Activated gamma-delta T cell (primary cell): ENCODE measurements around the gene ANGEL1.

Experiments used
- DNase-seq: peaks from one replicate; lab custom pipeline; 2025; lab: John Stamatoyannopoulos, UW
- total RNA-seq, 2 donors: gene quantifications; one replicate each; lab custom pipeline; 2026; lab: John Stamatoyannopoulos, UW

ANGEL1 gene, protein sequence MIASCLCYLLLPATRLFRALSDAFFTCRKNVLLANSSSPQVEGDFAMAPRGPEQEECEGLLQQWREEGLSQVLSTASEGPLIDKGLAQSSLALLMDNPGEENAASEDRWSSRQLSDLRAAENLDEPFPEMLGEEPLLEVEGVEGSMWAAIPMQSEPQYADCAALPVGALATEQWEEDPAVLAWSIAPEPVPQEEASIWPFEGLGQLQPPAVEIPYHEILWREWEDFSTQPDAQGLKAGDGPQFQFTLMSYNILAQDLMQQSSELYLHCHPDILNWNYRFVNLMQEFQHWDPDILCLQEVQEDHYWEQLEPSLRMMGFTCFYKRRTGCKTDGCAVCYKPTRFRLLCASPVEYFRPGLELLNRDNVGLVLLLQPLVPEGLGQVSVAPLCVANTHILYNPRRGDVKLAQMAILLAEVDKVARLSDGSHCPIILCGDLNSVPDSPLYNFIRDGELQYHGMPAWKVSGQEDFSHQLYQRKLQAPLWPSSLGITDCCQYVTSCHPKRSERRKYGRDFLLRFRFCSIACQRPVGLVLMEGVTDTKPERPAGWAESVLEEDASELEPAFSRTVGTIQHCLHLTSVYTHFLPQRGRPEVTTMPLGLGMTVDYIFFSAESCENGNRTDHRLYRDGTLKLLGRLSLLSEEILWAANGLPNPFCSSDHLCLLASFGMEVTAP
- 28.0 to 33.3 reads per million in 2 donors for total RNA-seq

DNA sequence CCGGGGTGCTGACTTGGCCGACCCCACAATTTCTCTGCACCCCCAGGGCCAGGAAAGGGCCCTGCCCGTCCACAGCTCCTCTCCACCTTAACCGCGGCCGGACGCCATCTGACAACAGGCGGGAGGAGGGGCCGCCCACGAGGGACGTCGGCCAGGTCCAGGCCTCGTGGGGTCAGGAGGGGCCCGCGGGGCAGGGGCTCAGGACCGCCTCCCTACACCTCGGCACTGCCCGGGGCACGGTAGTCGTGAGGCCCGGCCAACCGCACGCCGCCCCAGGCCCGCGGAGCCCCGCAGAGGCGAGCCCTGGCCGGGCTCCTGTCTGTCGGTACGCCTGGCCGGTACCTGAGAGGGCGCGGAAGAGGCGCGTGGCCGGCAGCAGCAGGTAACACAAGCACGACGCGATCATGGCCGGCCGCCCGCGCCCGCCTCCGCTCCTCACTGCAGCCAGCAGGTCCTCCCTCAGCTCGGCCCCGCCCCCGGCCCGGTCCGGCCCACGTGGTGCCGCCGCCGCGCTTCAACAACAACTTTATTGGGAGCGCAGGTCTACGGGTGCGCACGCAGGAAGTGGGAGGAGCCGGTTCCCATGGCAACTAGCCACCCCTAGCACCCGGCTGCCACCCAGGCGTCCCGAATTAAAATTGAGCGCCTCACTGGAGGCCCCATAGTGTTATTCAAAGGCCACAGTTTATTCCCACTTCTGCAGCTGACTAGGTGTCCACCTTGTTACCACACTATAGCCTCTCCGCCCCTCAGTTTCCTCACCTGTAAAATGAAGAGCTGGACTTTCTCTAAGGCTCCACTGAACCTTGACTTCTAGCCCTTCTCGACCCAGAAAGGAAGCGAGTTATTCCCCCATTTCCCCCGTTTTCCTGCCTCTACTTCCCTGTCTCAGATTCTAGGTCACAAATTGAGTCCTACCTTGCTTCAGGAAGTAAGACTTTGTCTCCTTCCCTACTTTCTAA is at the start of gene ANGEL1:
ANGEL1 (minus strand) TSS at position 461 of the 962 bp plus-strand sequence; CDS start at position 406, 55 bp downstream.
- peak; percentile 93 for DNase-seq

DNA sequence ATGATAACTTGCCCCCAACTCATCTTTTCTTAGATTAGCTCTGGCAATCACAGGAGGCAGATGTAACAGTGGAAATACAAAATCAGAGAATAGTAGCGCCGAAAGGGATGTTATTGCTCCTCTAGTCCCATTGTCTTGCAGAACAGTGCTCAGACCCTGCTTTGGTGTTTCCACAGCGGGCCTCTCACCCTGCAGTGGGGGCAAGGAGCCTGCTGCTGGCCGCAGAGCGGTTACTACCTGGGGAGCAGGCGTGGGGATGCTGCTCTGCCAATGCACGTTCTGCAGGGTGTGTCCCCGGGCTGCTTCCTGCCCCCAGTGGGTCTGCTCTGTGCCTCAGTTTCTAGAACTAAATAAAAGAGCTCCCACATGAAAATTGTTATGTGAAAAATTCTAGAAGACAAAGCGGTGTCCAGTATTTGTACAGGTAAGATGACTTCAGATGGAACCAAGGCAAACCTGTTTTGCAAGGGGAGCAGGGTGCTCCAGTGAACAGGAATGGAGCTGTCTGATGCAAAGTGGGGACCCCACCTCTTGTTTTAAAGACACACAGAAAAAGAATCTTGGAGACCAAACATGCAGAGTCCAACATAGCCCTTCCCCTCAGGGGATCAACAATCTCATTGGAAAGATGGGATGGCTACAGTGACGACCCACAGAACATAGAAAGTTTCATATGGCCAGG is 49.0 kb upstream of the ANGEL1 start:
- no peak for DNase-seq

DNA sequence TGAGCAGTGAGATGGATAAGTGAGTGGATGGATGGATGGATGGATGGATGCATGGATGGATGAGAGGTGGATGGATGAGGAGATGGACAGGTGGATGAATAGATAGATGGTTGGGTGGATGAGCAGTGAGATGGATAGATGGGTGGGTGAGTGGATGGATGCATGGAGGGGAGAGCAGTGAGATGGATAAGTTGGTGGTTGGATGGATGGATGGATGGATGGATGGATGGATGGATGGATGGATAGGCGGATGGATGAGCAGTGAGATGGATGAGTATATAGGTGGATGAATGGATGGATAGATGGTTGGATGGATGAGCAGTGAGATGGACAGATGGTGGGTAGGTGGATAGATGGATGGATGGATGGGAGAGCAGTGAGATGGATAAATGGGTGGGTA is 44.1 kb upstream of the ANGEL1 start:
- DNase-seq, result no peak

DNA sequence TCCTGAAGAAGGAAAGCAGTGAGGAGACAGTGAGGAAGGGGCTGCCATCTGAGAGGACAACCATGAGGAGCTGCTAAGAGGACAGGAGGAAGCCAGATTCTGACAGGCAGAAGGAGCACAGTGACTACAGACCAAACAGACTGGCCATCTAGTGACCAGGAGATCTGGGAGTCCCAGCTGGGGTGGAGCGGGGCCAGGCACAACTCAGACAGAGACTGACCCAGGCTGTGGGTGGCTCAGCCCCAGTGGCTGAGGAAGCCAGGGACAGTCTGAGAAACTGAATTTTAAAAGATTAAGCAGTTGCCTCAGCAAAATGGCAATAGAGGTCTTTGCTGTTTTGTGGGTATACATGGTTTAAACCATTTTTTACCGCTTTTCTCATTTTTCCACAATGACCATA is 42.4 kb upstream of the ANGEL1 start:
- DNase-seq, result no peak

DNA sequence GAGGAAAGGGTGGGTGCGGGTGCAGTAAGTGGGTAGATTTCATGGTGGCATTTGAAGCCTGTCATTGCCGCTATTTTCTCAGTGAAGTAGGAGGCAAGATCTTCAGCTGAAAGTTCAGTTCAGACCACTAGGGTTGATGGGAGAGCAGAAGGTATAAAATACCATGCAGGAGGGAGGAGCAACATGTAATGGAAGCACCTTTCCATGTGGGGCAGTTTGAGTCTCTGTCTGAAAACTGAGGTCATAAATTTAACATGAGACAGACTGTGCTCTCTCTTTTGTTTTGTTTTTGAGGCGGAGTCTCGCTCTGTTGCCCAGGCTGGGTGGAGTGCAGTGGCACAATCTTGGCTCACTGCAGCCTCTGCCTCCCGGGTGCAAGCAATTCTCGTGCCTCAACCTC is 36.2 kb upstream of the ANGEL1 start:
- DNase-seq, result no peak

DNA sequence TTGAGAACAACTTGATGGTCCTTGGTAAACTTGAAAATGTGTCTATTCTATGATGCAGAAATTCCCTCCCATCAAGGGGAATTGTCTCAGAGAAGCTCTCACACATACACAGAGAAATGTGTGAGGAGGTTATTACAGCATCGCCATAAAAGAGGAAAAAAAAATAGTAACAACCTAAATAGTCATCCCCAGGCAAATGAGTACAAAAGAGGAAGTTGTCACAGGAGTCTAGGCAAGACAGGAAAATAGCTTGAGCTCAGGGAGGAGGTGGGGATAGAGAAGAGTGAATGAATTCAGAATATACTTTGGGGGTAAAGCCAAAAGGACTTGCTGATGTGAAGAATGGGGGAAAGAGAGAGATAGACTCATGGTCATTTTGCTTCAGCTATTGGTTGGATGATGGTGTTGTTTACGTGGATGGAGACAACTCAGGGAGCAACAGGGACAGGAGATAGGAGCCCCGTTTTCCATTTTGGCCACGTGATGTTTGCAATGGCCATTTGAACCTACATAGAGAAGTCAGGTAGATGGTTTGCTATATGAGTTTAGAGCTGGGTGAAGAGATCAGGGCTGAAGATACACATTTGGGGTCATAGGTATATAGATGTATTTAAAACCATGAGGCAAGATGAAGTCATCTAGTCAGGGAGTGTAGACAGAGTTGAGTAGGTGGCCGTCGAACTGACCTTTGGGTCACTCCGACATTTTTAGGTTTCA is 33.8 kb upstream of the ANGEL1 start:
- no peak for DNase-seq

DNA sequence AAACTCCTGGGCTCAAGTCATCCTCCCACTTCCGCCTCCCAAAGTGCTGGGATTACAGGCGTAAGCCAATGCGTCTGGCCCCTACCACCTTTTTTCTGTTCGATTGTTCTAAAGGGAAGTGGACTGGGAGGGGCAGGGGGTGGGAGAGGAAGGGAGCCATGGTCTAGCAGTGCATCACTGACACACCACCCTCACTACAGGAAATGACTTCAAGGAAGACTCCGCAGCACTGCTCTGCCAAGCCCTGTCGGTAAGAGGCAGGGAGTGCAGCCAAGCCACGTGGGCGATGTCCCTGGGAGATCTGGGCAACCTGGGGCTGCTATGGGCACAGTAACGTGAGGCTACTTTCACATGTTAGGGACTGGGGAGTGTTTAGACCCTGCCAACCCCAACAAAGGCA is 31.5 kb upstream of the ANGEL1 start:
- no peak for DNase-seq

DNA sequence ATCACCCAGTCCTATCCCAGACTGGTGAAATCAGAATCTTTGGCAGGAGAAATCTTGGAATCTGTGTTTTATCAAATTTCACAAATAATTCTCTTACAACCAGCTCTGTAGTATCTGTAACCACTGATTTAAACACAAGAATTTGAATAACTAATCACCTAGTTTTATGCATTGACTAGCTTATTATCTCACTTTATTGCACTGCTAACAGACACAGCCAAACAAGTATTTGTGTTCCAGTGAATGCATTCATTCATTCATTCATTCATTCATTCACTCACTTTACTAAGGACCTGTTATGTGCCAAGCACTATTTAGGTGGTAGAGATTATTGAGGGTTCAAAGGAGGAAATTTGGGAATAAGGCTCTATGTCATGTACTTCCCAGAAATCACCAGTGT is 29.7 kb upstream of the ANGEL1 start:
- DNase-seq, result no peak

DNA sequence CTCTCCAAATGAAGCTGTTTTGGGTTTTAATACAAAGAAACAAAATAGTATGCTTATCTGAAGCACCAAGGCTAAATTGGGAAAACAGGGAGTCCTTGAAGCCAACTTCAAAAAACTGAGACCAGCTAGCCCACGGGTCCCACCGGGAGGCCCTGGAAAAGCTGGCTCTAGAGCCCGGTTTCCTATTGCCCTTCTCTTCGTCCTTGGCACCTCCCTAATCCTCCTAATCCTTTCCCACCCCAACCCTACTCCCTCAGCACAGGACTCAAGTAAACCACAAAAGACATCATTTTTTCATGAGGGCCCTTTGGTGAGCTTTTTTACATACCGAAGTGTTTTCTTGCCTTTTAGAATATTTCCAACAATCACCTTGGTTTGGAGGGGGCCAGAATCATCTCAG is 24.8 kb upstream of the ANGEL1 start:
- DNase-seq, result no peak

DNA sequence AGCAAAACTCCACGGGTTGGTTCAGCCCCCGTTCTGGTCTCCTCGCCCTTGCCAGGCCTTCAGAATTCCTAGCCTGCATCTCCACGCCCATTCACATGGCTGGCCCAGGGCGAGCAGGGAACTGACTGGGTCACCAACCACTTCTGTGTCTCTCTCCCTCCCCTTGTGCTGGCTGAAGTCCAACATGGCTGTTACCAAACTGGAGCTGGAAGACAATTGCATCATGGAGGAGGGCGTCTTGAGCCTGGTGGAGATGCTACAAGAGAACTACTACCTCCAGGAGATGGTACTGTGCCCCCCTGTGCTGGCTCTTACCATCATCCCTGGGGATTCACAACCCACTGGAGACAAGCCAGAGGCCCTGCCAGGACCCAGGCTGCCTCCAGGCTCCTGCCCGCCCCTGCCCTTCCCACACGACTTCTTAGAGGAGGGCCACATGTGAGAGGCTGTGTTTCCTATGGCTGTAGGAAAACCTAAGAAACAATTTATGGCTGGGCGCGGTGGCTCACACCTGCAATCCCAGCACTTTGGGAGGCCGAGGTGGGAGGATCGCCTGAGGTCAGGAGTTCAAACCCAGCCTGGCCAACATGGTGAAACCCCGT is 23.4 kb upstream of the ANGEL1 start:
- DNase-seq, result no peak

DNA sequence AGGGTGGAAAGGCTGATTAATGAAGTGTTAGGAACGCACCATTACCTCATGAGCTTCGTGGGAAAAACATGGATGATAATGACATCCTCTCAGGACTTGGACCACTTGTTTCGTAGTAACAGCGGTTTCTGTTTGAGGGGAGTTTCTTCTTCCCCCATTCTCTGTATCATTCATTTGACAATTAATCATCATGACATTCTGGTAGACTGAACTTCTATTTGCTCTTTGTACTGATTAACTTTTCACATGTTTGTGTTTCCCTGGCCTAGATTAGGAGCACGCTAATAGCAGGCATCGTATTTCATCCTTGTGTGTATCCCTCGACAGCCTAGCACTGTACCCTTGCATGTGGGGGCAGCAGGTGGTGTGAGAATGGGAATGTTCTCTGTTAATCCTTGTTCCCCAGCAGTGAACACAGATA is 21.6 kb upstream of the ANGEL1 start:
- no peak for DNase-seq

DNA sequence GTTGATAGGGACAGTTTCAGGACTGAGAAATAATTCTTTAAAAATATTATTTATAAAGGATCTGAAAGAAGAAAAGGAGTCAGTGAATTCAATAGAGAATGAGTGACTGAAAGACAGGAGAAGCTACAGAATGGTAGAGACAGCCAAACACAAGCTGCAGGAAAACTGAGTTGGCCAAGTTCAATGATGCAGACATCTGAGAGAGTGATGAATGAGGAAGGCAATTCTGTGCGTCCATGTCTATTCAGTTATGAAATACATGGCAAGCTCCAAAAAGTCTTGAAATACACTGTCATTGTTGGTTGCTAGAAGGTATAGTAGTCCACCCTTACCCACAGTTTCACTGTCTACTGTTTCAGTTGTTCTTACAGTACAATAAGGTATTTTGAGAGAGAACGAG is 20.3 kb upstream of the ANGEL1 start:
- no peak for DNase-seq

DNA sequence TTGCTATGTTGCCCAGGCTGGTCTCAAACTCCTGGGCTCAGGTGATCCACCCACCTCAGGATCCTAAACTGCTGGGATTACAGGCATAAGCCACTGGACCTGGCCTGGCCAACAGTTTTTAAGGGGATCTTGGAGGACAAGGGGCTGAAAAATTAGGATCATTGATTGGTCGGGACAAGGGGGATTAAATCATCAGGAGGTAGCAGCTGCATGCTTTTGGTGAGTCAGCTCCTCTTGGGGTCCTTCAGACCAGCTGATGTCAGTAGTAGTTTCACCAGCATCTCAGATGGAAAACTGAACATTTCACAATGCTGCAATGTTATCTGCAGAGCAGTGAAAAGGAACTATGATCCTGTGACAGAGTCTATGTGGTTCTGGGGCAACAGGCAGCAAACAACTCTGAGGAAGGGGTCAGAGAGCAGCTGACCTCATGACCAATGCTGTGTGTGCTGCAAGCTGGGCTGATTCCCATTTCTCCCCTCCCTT is 19.9 kb upstream of the ANGEL1 start:
- no peak for DNase-seq

DNA sequence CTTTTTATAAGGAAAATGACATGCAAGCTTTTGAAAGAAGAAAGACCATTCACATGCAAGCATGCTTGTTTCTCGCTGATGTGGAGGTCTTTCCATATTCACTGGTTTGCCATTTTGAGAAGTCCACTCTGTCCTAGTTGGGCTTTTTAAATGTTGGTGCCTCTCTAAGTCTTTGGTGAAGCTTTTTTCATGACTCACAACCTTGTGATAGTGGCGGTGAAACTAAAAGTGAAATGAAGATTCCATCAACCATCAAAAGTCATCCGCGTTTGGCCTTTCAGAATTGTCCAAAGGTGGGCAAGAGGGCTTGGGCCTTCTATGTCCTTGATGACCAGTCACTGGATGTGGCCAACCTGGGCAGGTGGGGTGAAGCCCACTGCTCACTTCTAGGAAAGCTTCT is 17.9 kb upstream of the ANGEL1 start:
- DNase-seq, result no peak

DNA sequence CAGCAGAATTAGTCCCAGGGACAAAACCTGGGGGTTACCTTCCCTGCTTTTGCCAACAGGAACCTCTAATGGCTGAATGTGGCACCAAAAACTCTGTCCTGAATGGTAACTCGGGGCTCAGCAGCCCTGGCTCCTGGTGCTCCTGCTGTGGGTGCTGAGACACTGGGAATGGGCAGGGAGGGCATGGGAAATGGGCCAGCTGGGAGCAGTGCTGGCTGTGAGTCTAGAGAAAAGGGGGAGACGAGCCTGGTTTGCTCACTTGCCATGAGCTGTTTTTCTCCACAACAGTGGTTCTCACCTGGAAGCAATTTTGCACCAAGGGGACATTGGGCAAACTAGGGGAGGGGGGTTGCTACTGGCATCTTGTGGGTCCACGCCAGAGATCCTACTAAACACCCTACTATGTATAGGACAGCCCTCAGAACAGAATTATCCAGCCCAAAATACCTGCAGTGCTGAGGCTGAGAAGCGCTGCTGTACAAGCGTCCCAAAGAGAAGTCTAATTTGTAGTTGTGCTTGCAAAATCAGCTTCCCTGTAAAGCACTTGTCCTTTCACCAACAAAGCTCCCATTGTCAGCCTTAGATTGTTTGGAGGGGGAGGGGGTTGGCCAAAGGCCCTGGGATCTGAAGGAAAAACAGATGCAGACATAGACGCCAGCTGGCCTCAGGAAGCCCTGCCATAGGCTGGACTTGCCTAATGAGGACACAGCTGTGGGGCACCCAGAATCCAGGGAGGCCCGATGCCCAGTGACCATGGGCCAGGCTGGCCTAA is 17.2 kb upstream of the ANGEL1 start:
- no peak for DNase-seq

DNA sequence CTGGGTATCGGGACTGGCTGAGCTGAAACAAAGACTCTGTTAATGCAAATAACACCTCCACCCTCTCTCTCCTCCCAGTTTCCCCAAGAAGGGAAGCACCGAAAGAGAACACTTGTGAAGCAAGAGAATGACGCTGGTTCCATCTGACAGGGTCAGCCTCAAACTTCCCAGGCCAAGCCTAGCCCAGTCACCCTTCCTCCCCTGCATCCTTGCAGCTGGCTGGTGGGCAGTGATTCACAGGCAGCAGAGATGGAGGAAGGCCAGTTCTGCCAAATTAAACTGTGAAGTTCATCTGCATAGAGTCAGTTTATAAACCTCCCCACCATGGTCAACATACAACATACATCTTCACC is 16.3 kb upstream of the ANGEL1 start:
- DNase-seq, result no peak

DNA sequence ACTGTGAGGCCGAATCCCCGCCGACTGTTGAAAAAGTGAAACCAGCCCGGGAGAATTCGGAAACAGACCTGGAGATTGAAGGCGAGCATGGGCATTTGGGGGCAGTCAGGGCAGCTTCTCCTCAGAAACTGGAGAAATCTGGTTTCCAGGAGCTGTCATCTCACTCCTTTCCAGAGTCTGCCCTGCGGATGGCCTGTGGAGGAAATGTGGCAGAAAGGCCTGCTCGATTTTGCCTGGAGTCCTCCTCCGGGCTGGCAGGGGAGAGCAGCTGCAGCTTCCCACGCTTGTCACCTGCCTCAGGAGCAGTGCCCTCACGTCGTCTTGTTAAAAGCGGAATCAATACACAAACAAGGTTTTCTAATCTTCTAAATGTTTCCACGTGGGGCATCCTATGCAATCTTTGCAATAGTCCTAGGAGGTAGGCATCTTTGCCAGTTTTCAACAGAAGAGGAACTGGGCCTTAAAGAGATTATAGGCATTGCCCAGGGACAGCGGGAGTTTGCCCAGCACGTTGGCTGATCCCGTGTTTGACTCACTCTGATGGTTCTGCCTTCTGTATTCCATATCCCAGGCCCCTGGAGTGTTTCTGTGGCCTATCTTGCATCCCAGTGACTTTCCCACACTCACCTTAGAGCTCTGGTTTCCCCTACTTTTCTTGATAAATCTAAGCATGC is 15.8 kb upstream of the ANGEL1 start:
- DNase-seq, result no peak

DNA sequence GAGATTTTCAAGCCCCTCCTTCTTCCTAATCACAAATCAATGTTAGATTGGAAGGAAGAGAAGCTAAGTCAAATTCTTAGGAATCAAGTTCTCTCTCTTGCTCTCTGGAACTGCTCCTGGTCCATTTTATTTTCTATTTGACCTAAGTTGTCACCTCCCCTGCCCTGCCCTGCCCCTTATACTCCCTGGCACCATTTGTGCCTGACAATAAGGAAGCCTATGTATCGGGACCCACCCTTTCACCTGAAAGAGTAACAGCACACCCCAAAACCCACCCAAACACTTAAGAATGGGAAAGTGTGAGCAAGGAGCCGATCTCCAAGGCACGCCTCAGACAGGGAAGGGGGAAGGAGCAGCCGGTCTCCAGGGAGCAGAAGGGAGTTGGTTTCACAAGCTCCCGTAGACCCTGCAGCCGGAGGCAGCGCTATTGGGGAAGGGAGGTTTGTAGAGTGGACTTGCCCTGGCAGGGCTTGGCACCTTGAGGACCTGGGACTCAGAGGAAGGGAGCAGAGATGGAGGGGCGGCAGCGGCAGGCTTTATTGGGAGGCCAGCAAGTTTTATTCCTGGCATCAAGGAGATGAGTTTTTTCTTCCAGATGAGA is 15.1 kb upstream of the ANGEL1 start:
- no peak for DNase-seq

DNA sequence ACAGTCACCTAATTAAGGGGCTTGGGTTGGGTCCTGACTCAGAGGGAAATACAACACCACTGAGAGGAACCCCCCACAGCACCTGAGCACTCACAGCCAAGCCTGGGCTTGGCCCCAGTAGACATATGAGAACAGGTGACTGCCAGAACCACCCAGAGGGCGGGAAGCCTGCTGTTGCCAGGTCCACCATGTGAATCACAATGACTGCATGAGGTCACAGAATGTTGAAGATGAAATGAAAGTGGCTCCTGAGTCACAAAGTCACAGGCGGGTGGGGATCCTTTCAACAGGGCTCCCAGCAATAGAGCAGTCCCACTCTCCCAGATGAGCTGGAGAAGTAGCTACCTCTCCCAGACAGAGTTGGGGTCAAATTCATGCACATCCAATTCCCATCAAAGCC is 13.4 kb upstream of the ANGEL1 start, which contains the start of gene LRRC74A:
LRRC74A (plus strand) TSS at position 287 of the 400 bp plus-strand sequence. CDS start 290 bp downstream, outside the sequence.
- no peak for DNase-seq
